IPS-15b (cell line): ENCODE data around the gene KLHL25.

Source experiments
- H3K27me3 ChIP-seq: one replicate; pipeline ENCODE4 v1.6.1; 2013; ENCODE audit warnings: low read length; ENCODE audit not compliant: control insufficient read depth, insufficient read depth
- H3K36me3 ChIP-seq: one replicate; pipeline ENCODE4 v1.6.1; 2013; ENCODE audit warnings: low read length; ENCODE audit not compliant: control insufficient read depth, insufficient read depth
- H3K4me1 ChIP-seq: one replicate; pipeline ENCODE4 v1.6.1; 2013; ENCODE audit warnings: mild to moderate bottlenecking, low read length; ENCODE audit not compliant: control insufficient read depth, insufficient read depth
- H3K4me3 ChIP-seq: one replicate; pipeline ENCODE4 v1.5.1; 2013; ENCODE audit warnings: low read depth, low read length
- H3K9ac ChIP-seq: one replicate; pipeline ENCODE4 v1.6.1; 2013; ENCODE audit warnings: low read depth, mild to moderate bottlenecking, low read length
- H3K9me3 ChIP-seq: one replicate; pipeline ENCODE4 v1.6.1; 2013; ENCODE audit warnings: mild to moderate bottlenecking, low read length; ENCODE audit not compliant: control insufficient read depth, insufficient read depth

Gene KLHL25

GRCh38 chr15:85755942-85756341 is 38.8 kb downstream of the KLHL25 start:
- peaks cover 11% of the 10 kb centered on the region for H3K36me3 ChIP-seq
- H3K4me3 ChIP-seq: no peak overlapping the region
- peaks cover 12% of the 10 kb centered on the region for H3K4me1 ChIP-seq
- H3K27me3 ChIP-seq: no peaks in the 10 kb centered on the region
- no peaks in the 10 kb centered on the region for H3K9me3 ChIP-seq
- H3K9ac ChIP-seq: no peak overlapping the region

- no peak overlapping the region for H3K9ac ChIP-seq
- no peaks in the 10 kb centered on the region for H3K9me3 ChIP-seq
- H3K4me1 ChIP-seq: peaks cover 16% of the 10 kb centered on the region
- peaks cover 11% of the 10 kb centered on the region for H3K36me3 ChIP-seq
- H3K27me3 ChIP-seq: no peaks in the 10 kb centered on the region
- H3K4me3 ChIP-seq: no peak overlapping the region
These were observed 39.3 kb downstream of the KLHL25 start for GRCh38 chr15:85755471-85755870.

- H3K36me3 ChIP-seq: peaks cover 10% of the 10 kb centered on the region
- H3K4me3 ChIP-seq: no peak overlapping the region
- H3K4me1 ChIP-seq: peaks cover 19% of the 10 kb centered on the region
- no peaks in the 10 kb centered on the region for H3K9me3 ChIP-seq
- H3K27me3 ChIP-seq: no peaks in the 10 kb centered on the region
- no peak overlapping the region for H3K9ac ChIP-seq
These were observed 39.7 kb downstream of the KLHL25 start for GRCh38 chr15:85754989-85755388.

DNA sequence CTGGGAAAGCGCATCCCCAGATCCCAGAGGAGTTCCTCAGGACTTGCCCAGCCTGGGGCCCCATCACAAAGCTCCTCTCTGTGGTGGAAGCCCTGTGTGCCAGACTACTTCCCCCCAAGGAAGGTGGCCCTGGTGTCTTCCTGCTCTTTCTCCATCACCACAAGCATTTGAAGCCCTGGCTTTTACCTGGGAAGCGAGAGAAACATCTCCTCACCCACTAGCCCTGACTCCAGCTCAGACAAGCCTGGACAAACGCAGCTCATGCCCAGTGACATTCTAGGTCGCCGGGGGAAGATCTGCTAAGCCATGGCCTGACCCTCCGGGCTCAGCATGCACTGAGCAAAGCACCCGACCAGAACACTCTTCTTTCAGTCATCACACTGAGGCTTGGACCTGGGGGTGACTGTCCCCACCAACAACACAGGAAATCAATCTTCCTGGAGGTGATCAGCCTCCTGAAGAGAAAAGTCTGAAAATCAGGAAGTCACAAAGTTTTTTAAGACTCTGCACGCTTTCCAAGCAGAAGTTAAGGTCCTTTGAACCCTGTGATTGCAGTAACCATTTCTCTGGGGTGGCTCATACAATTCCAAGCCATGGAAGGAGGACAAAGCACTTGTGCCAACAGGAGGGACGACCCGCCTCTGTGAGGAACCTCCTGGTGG is 40.8 kb downstream of the KLHL25 start:
- Histone ChIP-seq H3K9me3 (no peaks in the 10 kb centered on the region), H3K27me3 (no peaks in the 10 kb centered on the region), H3K36me3 (peaks cover 4% of the 10 kb centered on the region), H3K4me1 (peaks cover 25% of the 10 kb centered on the region), H3K4me3 (no peak overlapping the region), H3K9ac (no peak overlapping the region)

DNA sequence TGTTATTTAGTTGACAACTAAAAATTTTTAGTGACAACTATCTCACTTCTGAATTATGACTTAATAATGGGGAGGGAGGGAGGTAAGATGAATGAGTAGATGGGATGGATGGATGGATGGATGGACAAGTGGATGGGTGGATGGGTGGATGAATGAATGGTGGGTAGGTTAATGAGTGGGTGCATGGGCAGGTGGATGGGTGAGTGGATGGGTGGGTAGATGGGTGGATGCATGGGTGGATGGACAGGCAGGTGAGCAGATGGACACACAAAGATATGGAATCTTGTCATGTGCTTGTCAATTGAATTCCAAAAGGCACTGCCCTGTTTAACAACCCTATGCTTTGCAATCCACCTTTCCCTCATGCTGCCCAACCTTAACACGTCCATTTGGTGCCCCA is 41.5 kb downstream of the KLHL25 start:
- no peak overlapping the region for H3K9ac ChIP-seq
- H3K9me3 ChIP-seq: no peaks in the 10 kb centered on the region
- H3K4me1 ChIP-seq: peaks cover 27% of the 10 kb centered on the region
- H3K27me3 ChIP-seq: no peaks in the 10 kb centered on the region
- no peak overlapping the region for H3K4me3 ChIP-seq
- peaks cover 4% of the 10 kb centered on the region for H3K36me3 ChIP-seq

DNA sequence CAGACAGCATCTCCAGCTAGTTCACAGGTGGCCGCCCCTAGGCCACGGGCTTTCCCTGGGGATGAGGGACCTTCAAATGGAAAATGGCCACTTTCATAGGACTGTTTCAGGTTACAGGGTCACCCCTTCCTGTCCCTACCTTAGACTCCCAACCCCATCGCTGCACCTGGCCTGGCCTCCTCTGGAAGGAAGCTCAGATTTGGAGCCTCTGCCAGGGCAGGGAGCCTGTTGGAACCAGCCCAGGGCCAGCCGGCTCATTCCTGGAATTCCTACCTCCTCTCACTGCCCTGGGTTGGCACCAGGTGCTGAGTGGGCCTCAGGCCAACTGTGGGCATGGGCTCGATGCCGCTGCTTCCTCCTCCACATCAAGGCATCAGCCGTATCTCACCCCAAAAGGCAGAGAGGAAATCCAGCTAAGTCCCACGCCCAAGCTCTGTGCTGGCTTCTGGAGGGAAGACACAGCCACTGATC is 42.2 kb downstream of the KLHL25 start:
- H3K27me3 ChIP-seq: no peaks in the 10 kb centered on the region
- H3K36me3 ChIP-seq: peaks cover 4% of the 10 kb centered on the region
- no peak overlapping the region for H3K4me3 ChIP-seq
- no peak overlapping the region for H3K9ac ChIP-seq
- H3K9me3 ChIP-seq: no peaks in the 10 kb centered on the region
- peaks cover 27% of the 10 kb centered on the region for H3K4me1 ChIP-seq

GRCh38 chr15:85752124-85752475 is 42.6 kb downstream of the KLHL25 start:
- H3K27me3 ChIP-seq: no peaks in the 10 kb centered on the region
- H3K9me3 ChIP-seq: no peaks in the 10 kb centered on the region
- H3K9ac ChIP-seq: no peak overlapping the region
- H3K4me3 ChIP-seq: no peak overlapping the region
- peaks cover 27% of the 10 kb centered on the region for H3K4me1 ChIP-seq
- H3K36me3 ChIP-seq: peaks cover 4% of the 10 kb centered on the region

- H3K9me3 ChIP-seq: no peaks in the 10 kb centered on the region
- H3K27me3 ChIP-seq: no peaks in the 10 kb centered on the region
- H3K4me1 ChIP-seq: peaks cover 27% of the 10 kb centered on the region
- no peak overlapping the region for H3K4me3 ChIP-seq
- peaks cover 4% of the 10 kb centered on the region for H3K36me3 ChIP-seq
- H3K9ac ChIP-seq: no peak overlapping the region
These were observed 43.2 kb downstream of the KLHL25 start for GRCh38 chr15:85751291-85752123.

GRCh38 chr15:85750319-85751290 is 44.1 kb downstream of the KLHL25 start:
- Histone ChIP-seq H3K4me1 (peaks cover 27% of the 10 kb centered on the region), H3K9me3 (no peaks in the 10 kb centered on the region), H3K36me3 (peaks cover 10% of the 10 kb centered on the region), H3K4me3 (no peak overlapping the region), H3K27me3 (no peaks in the 10 kb centered on the region), H3K9ac (no peak overlapping the region)

DNA sequence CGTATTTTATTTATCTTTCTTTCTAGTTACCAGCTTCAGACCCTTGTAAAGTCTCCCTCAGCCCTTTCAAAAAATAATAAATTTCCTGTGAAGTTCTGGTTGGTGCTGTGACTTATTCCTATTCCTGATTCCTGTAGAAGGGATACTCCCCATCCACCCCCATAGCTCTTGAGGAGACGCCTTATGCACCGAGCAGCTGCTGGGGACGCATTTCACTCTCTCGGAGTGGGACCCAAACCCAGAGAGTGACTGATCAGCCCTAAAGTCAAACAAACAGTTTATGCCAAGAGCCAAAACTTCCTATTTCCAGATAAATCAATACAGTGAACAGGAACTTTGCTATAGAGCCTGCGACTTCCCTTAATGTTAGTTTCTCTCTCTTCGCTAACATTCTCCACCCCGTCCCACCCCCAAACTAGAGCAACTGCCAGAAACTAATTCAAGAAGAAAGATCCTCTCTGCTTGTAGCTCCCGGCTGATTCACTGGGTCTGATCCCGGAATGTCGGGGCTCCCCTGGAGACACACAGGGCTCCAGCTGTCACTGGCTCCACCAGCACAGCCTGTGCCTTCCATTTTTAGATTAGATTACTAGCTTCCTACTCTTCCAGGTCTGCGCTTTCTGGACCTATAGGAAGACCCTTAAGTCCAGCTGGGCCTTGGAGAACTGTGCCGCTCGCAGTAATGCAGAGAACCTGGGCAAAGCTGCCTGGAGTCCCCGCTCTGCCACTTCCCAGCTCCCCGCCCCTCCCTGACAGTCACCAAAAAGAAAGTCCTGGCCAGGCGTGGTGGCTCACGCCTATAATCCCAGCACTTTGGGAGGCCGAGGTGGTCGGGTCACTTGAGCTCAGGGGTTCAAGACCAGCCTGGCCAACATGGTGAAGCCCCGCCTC is 45.2 kb downstream of the KLHL25 start:
- Histone ChIP-seq H3K36me3 (peaks cover 21% of the 10 kb centered on the region), H3K9ac (no peak overlapping the region), H3K9me3 (no peaks in the 10 kb centered on the region), H3K27me3 (no peaks in the 10 kb centered on the region), H3K4me3 (no peak overlapping the region), H3K4me1 (peaks cover 27% of the 10 kb centered on the region)

GRCh38 chr15:85748729-85749128 is 46.0 kb downstream of the KLHL25 start:
- Histone ChIP-seq H3K9ac (no peak overlapping the region), H3K9me3 (no peaks in the 10 kb centered on the region), H3K27me3 (no peaks in the 10 kb centered on the region), H3K4me1 (peaks cover 27% of the 10 kb centered on the region), H3K36me3 (peaks cover 25% of the 10 kb centered on the region), H3K4me3 (no peak overlapping the region)
